ENCODE measurements around the gene OR6C70. TPM values are rescaled to one million over a fixed set of nuclear protein-coding genes. Genes with fewer than 3 reads are reported as not detected.

Gene OR6C70
- total RNA-seq (not detected), polyA plus RNA-seq (not detected)
- long read RNA-seq, donor 1: 0 reads
- long read RNA-seq, donor 2: 0 reads
- long read RNA-seq, donor 3: 0 reads

DNA sequence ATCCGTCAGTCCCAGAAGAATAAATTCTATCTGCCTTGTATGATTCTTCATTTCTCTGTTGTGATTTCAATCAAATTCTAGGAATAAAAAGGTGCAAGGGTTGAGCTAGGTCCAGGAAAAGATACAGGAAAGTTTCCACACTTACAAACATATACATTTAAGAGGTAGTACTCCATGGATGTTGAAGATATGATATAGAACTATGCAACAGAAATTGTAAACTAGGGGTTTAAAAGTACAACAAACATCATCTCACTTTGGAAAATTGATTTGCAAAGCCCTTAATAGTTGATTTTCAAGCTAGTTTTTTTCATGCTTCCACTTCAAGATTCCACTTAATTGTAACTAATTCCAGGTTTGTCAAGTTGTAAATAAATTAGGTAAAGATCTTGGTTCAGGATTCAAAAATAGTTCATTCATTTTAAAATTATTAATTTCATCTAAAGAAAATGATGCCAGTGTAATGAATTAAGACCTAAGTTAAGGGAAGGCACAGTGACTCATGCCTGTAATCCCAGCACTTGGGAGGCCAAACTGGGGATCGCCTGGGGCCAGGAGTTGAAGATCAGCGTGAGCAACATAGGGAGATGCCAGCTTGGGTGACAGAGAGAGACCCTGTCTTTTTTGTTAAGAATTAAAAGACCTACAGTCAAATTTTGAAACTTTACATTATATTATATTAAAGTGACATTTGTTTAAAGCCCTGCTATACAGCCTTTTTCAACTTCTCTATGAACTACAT, at the start of gene OR6C70:
Gene OR6C70 (minus strand): TSS at position 51 of the 742 bp plus-strand sequence. CDS start 0 bp downstream, at position 51.
- WGBS, 3 donors: 76 to 87% (median 80%) methylated on average over 3 of the region's 3 CpGs
- no peaks in the 10 kb centered on the region for H3K4me1 ChIP-seq (ENCODE audit: insufficient read depth)
- TF ChIP-seq, protein P1, sequence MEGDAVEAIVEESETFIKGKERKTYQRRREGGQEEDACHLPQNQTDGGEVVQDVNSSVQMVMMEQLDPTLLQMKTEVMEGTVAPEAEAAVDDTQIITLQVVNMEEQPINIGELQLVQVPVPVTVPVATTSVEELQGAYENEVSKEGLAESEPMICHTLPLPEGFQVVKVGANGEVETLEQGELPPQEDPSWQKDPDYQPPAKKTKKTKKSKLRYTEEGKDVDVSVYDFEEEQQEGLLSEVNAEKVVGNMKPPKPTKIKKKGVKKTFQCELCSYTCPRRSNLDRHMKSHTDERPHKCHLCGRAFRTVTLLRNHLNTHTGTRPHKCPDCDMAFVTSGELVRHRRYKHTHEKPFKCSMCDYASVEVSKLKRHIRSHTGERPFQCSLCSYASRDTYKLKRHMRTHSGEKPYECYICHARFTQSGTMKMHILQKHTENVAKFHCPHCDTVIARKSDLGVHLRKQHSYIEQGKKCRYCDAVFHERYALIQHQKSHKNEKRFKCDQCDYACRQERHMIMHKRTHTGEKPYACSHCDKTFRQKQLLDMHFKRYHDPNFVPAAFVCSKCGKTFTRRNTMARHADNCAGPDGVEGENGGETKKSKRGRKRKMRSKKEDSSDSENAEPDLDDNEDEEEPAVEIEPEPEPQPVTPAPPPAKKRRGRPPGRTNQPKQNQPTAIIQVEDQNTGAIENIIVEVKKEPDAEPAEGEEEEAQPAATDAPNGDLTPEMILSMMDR (IDR thresholded peaks at IDR 0.05): no peak
- no peak for TF ChIP-seq EP300 (IDR thresholded peaks at IDR 0.05)
- no peak for TF ChIP-seq POLR2A (IDR thresholded peaks at IDR 0.05)
- intact Hi-C loops (cut with DNase I): no loop called here
- no peak for DNase-seq
- H3K4me3 ChIP-seq: no peak within 1 kb of the TSS
- no peaks in the 10 kb centered on the region for H3K27me3 ChIP-seq
- no peaks in the 10 kb centered on the region for H3K36me3 ChIP-seq
- no peak within 1 kb of the TSS for H3K27ac ChIP-seq
- no peaks in the 10 kb centered on the region for H3K9me3 ChIP-seq

DNA sequence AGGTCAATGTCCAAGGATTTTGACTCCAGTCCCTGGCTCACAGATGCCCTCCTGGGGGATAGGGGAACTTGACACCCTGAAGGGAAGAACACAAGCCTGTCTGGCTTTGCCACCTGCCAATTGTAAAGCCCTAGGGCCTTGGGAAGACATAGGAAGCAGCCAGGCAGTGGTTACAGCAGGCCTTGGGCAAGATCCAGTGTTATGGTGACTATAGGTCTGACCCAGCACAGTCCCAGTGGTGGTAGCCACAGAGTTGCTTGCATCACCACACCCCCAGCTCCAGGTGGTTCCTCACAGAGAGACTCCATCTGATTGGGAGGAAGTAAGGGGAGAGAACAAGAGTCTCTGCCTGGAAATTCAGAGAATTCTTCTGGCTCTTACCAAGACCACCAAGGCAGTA, 46.5 kb upstream of the OR6C70 start:
- Histone ChIP-seq H3K27me3 (no peaks in the 10 kb centered on the region), H3K4me3 (no peak overlapping the region), H3K36me3 (no peaks in the 10 kb centered on the region), H3K4me1 (ENCODE audit: insufficient read depth) (no peaks in the 10 kb centered on the region), H3K9me3 (no peaks in the 10 kb centered on the region), H3K27ac (no peak overlapping the region)
- no peak for DNase-seq
- TF ChIP-seq, protein P1 (IDR thresholded peaks at IDR 0.05): no peak
- TF ChIP-seq POLR2A (IDR thresholded peaks at IDR 0.05) (no peak), EP300 (IDR thresholded peaks at IDR 0.05) (no peak)
- intact Hi-C loops (cut with DNase I): no loop called here

DNA sequence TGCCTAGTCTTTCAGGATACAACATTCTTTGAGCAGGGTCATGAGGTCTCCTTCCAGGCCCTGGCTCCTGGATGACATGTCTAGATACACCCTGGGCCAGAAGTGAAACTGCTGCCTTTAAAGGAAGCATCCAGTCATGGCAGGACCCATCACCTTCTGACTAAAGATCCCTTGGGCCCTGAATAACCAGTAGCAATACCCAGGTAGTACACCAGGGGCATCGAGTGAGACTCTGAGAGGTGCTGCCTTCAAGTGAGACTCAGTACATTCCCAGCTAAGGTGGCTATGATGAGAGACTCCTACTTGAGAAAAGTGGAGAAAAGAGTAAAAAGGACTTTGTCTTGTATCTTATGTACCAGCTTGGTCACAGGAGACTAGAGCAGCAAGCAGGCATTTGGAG, 45.8 kb upstream of the OR6C70 start:
- H3K27me3 ChIP-seq: no peaks in the 10 kb centered on the region
- intact Hi-C loops (cut with DNase I): no loop called here
- no peak overlapping the region for H3K4me3 ChIP-seq
- H3K27ac ChIP-seq: no peak overlapping the region
- 58 to 76% (median 71%) methylated on average over 1 of the region's 1 CpG for WGBS, 3 donors
- no peaks in the 10 kb centered on the region for H3K4me1 ChIP-seq (ENCODE audit: insufficient read depth)
- no peaks in the 10 kb centered on the region for H3K36me3 ChIP-seq
- H3K9me3 ChIP-seq: no peaks in the 10 kb centered on the region
- DNase-seq: no peak
- TF ChIP-seq EP300 (IDR thresholded peaks at IDR 0.05): no peak
- TF ChIP-seq POLR2A (IDR thresholded peaks at IDR 0.05): no peak
- TF ChIP-seq, protein P1 (IDR thresholded peaks at IDR 0.05): no peak

DNA sequence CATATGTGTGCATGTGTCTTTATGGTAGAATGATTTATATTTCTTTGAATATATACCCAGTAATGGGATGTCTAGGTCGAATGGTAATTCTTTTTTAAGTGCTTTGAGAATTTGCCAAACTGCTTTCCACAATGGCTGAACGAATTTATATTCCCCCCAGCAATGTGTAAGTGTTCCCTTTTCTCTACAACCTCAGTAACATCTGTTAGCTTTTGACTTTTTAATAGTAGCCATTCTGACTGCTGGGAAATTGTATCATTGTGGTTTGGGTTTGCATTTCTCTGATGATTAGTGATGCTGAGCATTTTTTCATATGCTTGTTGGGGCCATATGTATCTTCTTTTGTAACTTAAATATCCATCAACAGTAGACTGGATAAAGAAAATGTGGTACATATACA, 31.7 kb upstream of the OR6C70 start:
- no peak for DNase-seq
- Histone ChIP-seq H3K27me3 (no peaks in the 10 kb centered on the region), H3K9me3 (no peaks in the 10 kb centered on the region), H3K4me1 (ENCODE audit: insufficient read depth) (no peaks in the 10 kb centered on the region), H3K36me3 (no peaks in the 10 kb centered on the region), H3K27ac (no peak overlapping the region), H3K4me3 (no peak overlapping the region)
- no peak for TF ChIP-seq POLR2A (IDR thresholded peaks at IDR 0.05)
- TF ChIP-seq, protein P1 (IDR thresholded peaks at IDR 0.05): no peak
- TF ChIP-seq EP300 (IDR thresholded peaks at IDR 0.05): no peak
- 16 to 23% (median 16%) methylated on average over 2 of the region's 2 CpGs for WGBS, 3 donors
- intact Hi-C loops (cut with DNase I): no loop called here
